GM06990 (cell line): Measurements from ENCODE around the gene GPR171.

Experiments
- DNase-seq: peaks from one replicate; pipeline ENCODE4 v3.0.0-alpha.2; 2011; ENCODE audit not compliant: insufficient read length; ENCODE audit errors: extremely low read depth
- H3K27me3 ChIP-seq: replicated peaks from 2 replicates; pipeline ENCODE4 v1.6.0; 2011; ENCODE audit warnings: low read length; ENCODE audit not compliant: control insufficient read depth, insufficient read depth
- H3K36me3 ChIP-seq: 2 replicates; pipeline ENCODE4 v1.5.1; 2011; ENCODE audit warnings: low read length; ENCODE audit not compliant: control insufficient read depth, insufficient read depth
- H3K4me3 ChIP-seq: replicated peaks from 2 replicates; pipeline ENCODE4 v1.5.1; 2011; ENCODE audit warnings: low read depth, mild to moderate bottlenecking, control low read depth, low read length
- TF ChIP-seq, protein P1 (sequence below): IDR thresholded peaks from 2 replicates; pipeline ENCODE4 v1.5.1; 2011; ENCODE audit warnings: low read length, control low read depth, mild to moderate bottlenecking, inconsistent platforms; ENCODE audit not compliant: insufficient read depth, poor library complexity, severe bottlenecking

Gene GPR171

DNA sequence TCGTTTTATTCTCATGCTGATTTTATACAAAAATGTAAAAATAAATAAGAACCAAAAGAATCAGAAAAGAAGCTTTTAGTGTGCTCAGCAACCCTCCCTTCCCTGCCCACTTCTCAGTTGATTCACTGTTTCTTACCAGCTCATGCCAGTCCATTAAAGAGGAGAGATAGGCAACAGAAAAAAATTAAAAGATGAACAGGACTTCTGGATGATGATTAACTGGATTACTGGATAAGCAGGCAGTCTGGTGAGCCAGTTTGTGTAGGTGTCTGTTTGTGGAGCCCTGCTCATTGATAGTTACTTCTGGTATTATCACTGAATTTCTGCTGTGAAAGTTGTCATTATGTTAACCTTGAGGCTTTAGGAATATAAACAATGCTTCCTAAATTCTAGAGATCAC lies 15.1 kb upstream of the GPR171 start:
- H3K27me3 ChIP-seq, result no peaks in the 10 kb centered on the region; the same call in 1 of the 2 replicates
- no peak for DNase-seq
- H3K4me3 ChIP-seq, result no peak overlapping the region
- H3K36me3 ChIP-seq, result no peaks in the 10 kb centered on the region
- TF ChIP-seq, protein P1, sequence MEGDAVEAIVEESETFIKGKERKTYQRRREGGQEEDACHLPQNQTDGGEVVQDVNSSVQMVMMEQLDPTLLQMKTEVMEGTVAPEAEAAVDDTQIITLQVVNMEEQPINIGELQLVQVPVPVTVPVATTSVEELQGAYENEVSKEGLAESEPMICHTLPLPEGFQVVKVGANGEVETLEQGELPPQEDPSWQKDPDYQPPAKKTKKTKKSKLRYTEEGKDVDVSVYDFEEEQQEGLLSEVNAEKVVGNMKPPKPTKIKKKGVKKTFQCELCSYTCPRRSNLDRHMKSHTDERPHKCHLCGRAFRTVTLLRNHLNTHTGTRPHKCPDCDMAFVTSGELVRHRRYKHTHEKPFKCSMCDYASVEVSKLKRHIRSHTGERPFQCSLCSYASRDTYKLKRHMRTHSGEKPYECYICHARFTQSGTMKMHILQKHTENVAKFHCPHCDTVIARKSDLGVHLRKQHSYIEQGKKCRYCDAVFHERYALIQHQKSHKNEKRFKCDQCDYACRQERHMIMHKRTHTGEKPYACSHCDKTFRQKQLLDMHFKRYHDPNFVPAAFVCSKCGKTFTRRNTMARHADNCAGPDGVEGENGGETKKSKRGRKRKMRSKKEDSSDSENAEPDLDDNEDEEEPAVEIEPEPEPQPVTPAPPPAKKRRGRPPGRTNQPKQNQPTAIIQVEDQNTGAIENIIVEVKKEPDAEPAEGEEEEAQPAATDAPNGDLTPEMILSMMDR, result no peak

DNA sequence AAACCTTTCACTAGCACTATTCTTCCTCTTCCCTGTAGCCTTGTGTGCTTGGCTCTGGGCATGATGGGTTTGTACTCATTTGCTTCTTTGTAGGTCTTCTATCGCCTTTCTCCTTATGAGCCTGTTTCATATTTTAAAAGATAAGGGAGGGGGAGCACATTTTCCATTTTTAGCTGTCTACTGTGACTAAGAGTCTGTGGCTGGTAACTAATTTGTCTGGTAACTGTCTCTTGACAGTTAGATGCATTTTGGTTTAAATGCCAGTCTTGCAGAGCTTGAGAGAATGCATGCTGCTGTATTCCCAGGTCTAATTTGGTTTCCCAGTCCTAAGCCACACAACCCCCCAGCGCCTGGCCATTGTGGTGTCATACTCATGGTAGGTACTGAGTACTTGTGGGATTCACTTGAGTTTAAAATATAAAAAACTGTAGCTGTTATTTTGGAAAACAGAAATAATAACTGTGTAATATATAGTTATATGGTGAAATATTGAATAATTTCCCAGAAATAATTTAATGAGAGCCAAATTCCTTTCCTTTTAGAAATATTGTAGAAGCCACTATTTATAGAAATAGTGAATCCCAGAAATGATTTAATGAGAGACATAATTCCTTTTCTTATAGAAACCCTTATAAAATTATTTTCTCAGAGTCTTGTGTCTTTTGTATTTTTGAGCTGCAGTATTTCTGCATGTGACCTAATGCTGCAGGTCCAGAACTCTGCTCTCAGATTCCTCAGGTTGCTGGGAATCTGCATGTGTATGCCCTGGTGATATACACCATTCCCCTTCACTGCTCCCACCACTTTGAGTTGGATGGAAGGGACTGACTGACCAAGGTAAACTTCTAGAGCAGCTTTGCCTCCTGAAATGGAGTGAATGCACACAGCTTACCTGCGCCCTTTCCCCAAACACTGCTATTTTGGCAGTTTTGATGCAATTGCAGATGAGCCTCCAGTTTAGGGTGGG lies 13.9 kb upstream of the GPR171 start:
- DNase-seq, result no peak

DNA sequence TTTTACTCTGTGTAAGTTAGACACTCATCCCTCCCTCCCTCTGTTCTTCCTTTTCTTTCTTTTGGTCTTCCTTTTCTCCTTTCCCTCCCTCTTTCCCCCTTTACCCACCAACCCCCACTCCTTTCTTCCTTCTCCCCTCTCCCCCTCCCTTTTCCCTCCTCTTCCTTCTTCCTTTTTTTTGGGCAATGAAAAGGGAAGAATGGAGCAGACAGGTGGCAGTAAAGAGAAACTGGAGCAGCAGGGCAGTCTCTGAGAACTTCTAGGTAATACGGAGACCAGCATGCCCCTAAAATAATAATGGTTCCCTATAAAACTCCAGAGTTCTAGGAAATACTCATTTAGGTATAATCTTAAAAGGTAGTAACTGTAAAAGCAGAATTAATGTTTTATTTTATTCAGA lies 11.4 kb upstream of the GPR171 start:
- no peaks in the 10 kb centered on the region; the same call in 1 of the 2 replicates for H3K27me3 ChIP-seq
- H3K36me3 ChIP-seq, result no peaks in the 10 kb centered on the region
- no peak overlapping the region for H3K4me3 ChIP-seq
- TF ChIP-seq, protein P1, result no peak
- no peak for DNase-seq

More for the DNA sequence above, 13.9 kb upstream of the GPR171 start:
- no peaks in the 10 kb centered on the region for H3K36me3 ChIP-seq
- TF ChIP-seq, protein P1, result no peak
- H3K4me3 ChIP-seq, result no peak overlapping the region
- H3K27me3 ChIP-seq, result no peaks in the 10 kb centered on the region; the same call in 1 of the 2 replicates

DNA sequence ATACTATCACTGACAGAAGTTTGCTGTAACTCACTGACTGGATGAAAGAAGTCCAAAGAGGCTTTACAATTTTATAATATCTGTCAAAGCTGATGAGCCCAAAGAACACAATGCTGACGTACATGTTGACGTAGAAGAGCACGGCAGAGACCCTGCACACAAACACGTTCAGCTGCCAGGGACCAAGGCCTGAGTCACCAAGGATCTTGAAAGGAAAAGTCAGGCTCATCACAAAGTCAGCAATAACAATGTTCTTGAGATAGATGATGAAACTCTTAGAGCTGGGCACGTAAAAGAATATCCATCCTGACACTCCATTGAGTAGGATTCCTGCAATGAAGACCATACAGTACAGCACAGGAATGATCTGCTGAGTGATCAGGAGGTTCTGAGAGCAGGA lies 10.9 kb upstream of the GPR171 start:
- no peak for DNase-seq
- Histone ChIP-seq H3K27me3 (no peaks in the 10 kb centered on the region; the same call in 1 of the 2 replicates), H3K4me3 (no peak overlapping the region), H3K36me3 (no peaks in the 10 kb centered on the region)
- TF ChIP-seq, protein P1, result no peak

DNA sequence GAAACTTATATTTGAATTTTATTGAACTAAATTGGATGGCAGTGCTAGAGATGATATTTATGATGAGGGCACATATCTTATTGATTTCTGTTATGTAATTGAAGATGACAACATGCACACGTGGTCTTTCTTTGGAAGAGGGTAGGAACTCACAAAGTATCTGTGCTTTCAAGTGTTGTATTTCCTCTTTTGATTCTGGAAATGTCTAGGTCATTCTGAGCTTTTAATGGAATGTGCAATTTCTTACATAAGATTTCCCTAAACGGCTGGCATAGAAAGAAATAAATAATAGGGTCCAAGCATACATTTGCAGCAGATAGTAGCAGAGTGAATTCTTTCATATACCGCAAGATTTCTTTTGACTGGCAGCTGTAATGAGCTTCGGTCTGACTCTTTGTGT lies 10.1 kb upstream of the GPR171 start:
- TF ChIP-seq, protein P1, result no peak
- DNase-seq, result no peak
- no peak overlapping the region for H3K4me3 ChIP-seq

More for the DNA sequence above, 10.1 kb upstream of the GPR171 start:
- Histone ChIP-seq H3K36me3 (no peaks in the 10 kb centered on the region), H3K27me3 (no peaks in the 10 kb centered on the region; the same call in 1 of the 2 replicates)
